GM12873 (cell line): Measurements from ENCODE around the gene CACYBP.

ENCODE experiments used
- TF ChIP-seq, protein P1 (sequence below): IDR thresholded peaks from 2 replicates; pipeline ENCODE4 v1.5.1; 2012; ENCODE audit warnings: low read depth, mild to moderate bottlenecking, moderate library complexity, low read length, control low read depth; ENCODE audit not compliant: insufficient read depth; ENCODE audit errors: missing control alignments

The CACYBP gene

DNA sequence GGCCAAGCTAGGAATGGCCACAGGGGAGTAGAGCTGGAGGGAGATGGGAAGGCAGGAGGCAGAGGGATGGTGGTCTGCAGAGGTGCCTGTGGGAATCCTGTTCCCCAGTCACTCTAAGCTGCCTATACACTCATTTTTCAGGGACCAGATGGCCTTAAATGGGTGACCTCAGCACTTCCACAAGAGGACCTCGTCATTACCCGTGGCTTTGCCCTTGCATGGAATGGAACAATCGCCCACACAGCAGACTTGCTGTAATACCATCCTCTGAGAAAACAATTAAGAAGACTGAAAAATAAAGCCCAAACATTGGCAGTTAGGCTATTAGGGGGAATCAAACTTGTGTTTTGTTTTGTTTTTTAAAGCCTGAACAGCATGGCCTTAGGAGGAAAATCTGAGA, 55.0 kb downstream of the CACYBP start:
- TF ChIP-seq, protein P1, sequence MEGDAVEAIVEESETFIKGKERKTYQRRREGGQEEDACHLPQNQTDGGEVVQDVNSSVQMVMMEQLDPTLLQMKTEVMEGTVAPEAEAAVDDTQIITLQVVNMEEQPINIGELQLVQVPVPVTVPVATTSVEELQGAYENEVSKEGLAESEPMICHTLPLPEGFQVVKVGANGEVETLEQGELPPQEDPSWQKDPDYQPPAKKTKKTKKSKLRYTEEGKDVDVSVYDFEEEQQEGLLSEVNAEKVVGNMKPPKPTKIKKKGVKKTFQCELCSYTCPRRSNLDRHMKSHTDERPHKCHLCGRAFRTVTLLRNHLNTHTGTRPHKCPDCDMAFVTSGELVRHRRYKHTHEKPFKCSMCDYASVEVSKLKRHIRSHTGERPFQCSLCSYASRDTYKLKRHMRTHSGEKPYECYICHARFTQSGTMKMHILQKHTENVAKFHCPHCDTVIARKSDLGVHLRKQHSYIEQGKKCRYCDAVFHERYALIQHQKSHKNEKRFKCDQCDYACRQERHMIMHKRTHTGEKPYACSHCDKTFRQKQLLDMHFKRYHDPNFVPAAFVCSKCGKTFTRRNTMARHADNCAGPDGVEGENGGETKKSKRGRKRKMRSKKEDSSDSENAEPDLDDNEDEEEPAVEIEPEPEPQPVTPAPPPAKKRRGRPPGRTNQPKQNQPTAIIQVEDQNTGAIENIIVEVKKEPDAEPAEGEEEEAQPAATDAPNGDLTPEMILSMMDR = no peak
